H9 (cell line): ENCODE data around the gene MRPL9. TPM values are rescaled to one million over a fixed set of nuclear protein-coding genes. Genes with fewer than 3 reads are reported as not detected.

Experiments used
- DNase-seq: peaks from one replicate; pipeline ENCODE4 v3.0.0-alpha.2; 2017
- H2AFZ ChIP-seq: one replicate; pipeline ENCODE4 v1.6.1; 2013; ENCODE audit warnings: mild to moderate bottlenecking, low read length, control low read depth, moderate library complexity
- H2AK5ac ChIP-seq: 2 replicates; pipeline ENCODE4 v1.6.1; 2013; ENCODE audit warnings: low read length, control low read depth, mixed read lengths; ENCODE audit not compliant: insufficient read length
- H2BK120ac ChIP-seq: one replicate; pipeline ENCODE4 v1.6.1; 2013; ENCODE audit warnings: low read depth, mild to moderate bottlenecking, low read length, control low read depth, inconsistent platforms; ENCODE audit not compliant: poor library complexity, severe bottlenecking
- H2BK12ac ChIP-seq: 2 replicates; pipeline ENCODE4 v1.6.1; 2013; ENCODE audit warnings: low read length, control low read depth, mixed read lengths, low read depth; ENCODE audit not compliant: insufficient read length
- H2BK15ac ChIP-seq: 2 replicates; pipeline ENCODE4 v1.6.1; 2013; ENCODE audit warnings: low read depth, low read length, control low read depth
- H2BK20ac ChIP-seq: one replicate; pipeline ENCODE4 v1.6.1; 2013; ENCODE audit warnings: low read depth, mild to moderate bottlenecking, low read length, control low read depth, inconsistent platforms; ENCODE audit not compliant: poor library complexity, severe bottlenecking
- H2BK5ac ChIP-seq: 2 replicates; pipeline ENCODE4 v1.6.1; 2013; ENCODE audit warnings: low read length, control low read depth, mixed read lengths; ENCODE audit not compliant: insufficient read length
- H3K14ac ChIP-seq: 2 replicates; pipeline ENCODE4 v1.6.1; 2013; ENCODE audit warnings: low read length, control low read depth; ENCODE audit not compliant: insufficient read depth
- H3K18ac ChIP-seq: 2 replicates; pipeline ENCODE4 v1.6.1; 2013; ENCODE audit warnings: low read depth, mild to moderate bottlenecking, mixed read lengths, low read length, control low read depth; ENCODE audit not compliant: insufficient read length
- H3K23ac ChIP-seq: 2 replicates; pipeline ENCODE4 v1.6.1; 2013; ENCODE audit warnings: low read length, control low read depth, mixed read lengths, low read depth; ENCODE audit not compliant: insufficient read length
- H3K23me2 ChIP-seq: 2 replicates; pipeline ENCODE4 v1.6.1; 2013; ENCODE audit warnings: low read depth, mild to moderate bottlenecking, mixed read lengths, low read length, control low read depth; ENCODE audit not compliant: insufficient read length, poor library complexity, severe bottlenecking
- H3K27ac ChIP-seq: 2 replicates; pipeline ENCODE4 v1.5.1; 2013; ENCODE audit warnings: low read length, control low read depth, mixed read lengths, low read depth; ENCODE audit not compliant: insufficient read length
- H3K27me3 ChIP-seq: 2 replicates; pipeline ENCODE4 v1.6.1; 2013; ENCODE audit warnings: low read length, control low read depth, inconsistent platforms; ENCODE audit not compliant: insufficient read depth
- H3K4ac ChIP-seq: 2 replicates; pipeline ENCODE4 v1.6.1; 2013; ENCODE audit warnings: low read depth, mild to moderate bottlenecking, control low read depth, inconsistent platforms, low read length, moderate library complexity
- H3K4me1 ChIP-seq: 2 replicates; pipeline ENCODE4 v1.6.1; 2013; ENCODE audit warnings: low read length, control low read depth, inconsistent platforms; ENCODE audit not compliant: insufficient read depth
- H3K4me2 ChIP-seq: 2 replicates; pipeline ENCODE4 v1.6.1; 2013; ENCODE audit warnings: low read length, control low read depth, mixed read lengths; ENCODE audit not compliant: insufficient read length, insufficient read depth
- H3K56ac ChIP-seq: 2 replicates; pipeline ENCODE4 v1.6.1; 2013; ENCODE audit warnings: low read depth, mild to moderate bottlenecking, mixed read lengths, low read length, control low read depth; ENCODE audit not compliant: insufficient read length
- H3K79me1 ChIP-seq: 2 replicates; pipeline ENCODE4 v1.6.1; 2013; ENCODE audit warnings: low read depth, mild to moderate bottlenecking, moderate library complexity, low read length, control low read depth, inconsistent platforms; ENCODE audit not compliant: insufficient read depth, poor library complexity, severe bottlenecking
- H3K79me2 ChIP-seq: 2 replicates; pipeline ENCODE4 v1.6.1; 2013; ENCODE audit warnings: low read length, control low read depth, inconsistent platforms; ENCODE audit not compliant: insufficient read depth
- H3K9ac ChIP-seq: 2 replicates; pipeline ENCODE4 v1.6.1; 2013; ENCODE audit warnings: low read length, control low read depth, mixed read lengths; ENCODE audit not compliant: insufficient read length; ENCODE audit errors: extremely low read depth
- H3K9me3 ChIP-seq: one replicate; pipeline ENCODE4 v1.6.1; 2013; ENCODE audit warnings: low read depth, low read length, inconsistent platforms; ENCODE audit not compliant: control insufficient read depth
- H3T11ph ChIP-seq: one replicate; pipeline ENCODE4 v1.6.1; 2013; ENCODE audit warnings: mild to moderate bottlenecking, low read length, control low read depth, inconsistent platforms
- H4K20me1 ChIP-seq: one replicate; pipeline ENCODE4 v1.6.1; 2013; ENCODE audit not compliant: control insufficient read depth, insufficient read length, insufficient read depth
- H4K5ac ChIP-seq: 2 replicates; pipeline ENCODE4 v1.6.1; 2013; ENCODE audit warnings: low read depth, mild to moderate bottlenecking, mixed read lengths, low read length, control low read depth; ENCODE audit not compliant: insufficient read length
- H4K8ac ChIP-seq: replicated peaks from 2 replicates; pipeline ENCODE4 v1.6.1; 2013; ENCODE audit warnings: low read length, control low read depth, mixed read lengths, low read depth; ENCODE audit not compliant: insufficient read length
- H4K91ac ChIP-seq: 2 replicates; pipeline ENCODE4 v1.6.1; 2013; ENCODE audit warnings: low read depth, mild to moderate bottlenecking, moderate library complexity, mixed read lengths, low read length, control low read depth; ENCODE audit not compliant: insufficient read length
- H3K27ac Mint-ChIP-seq, 3 experiments: 2 replicates in 2 of 3; 3 replicates in 1 of 3; pipeline ENCODE4 v1.8.0; 2020 to 2021; ENCODE audit warnings: mixed read lengths in 3 of 3, mild to moderate bottlenecking in 1 of 3, moderate library complexity in 1 of 3
- H3K27me3 Mint-ChIP-seq: 2 replicates; pipeline ENCODE4 v1.8.0; 2021; ENCODE audit warnings: low read depth, mild to moderate bottlenecking, moderate library complexity, mixed read lengths
- H3K36me3 Mint-ChIP-seq, 3 experiments: 2 replicates in 2 of 3; 3 replicates in 1 of 3; pipeline ENCODE4 v1.8.0; 2020 to 2021; ENCODE audit warnings: low read depth in 3 of 3, mixed read lengths in 3 of 3; ENCODE audit not compliant: insufficient read depth in 1 of 3
- H3K4me1 Mint-ChIP-seq, 2 experiments: 2 replicates each; pipeline ENCODE4 v1.8.0; 2020; ENCODE audit warnings: mixed read lengths in 2 of 2
- H3K4me3 Mint-ChIP-seq, 2 experiments: 2 replicates in 1 of 2; 3 replicates in 1 of 2; pipeline ENCODE4 v1.8.0; 2020 to 2021; ENCODE audit warnings: mild to moderate bottlenecking in 2 of 2, mixed read lengths in 2 of 2, moderate library complexity in 1 of 2
- H3K9me3 Mint-ChIP-seq, 2 experiments: 2 replicates in 1 of 2; 3 replicates in 1 of 2; pipeline ENCODE4 v1.8.0; 2020; ENCODE audit warnings: mild to moderate bottlenecking in 2 of 2, mixed read lengths in 2 of 2, moderate library complexity in 1 of 2
- total RNA-seq: library from RNA; stranded (reverse); gene quantifications from 2 replicates; pipeline ENCODE4 v1.2.1, GENCODE V29; 2021
- TF ChIP-seq, protein P1 (sequence below): fragments of 200-600 bp; sonication (generic); conservative IDR thresholded peaks from 3 replicates; pipeline ENCODE4 v1.8.0; 2021; ENCODE audit warnings: antibody characterized with exemption, mild to moderate bottlenecking

The MRPL9 gene
- total RNA-seq, 1 experiment from 2014 or later, result 102 TPM

DNA sequence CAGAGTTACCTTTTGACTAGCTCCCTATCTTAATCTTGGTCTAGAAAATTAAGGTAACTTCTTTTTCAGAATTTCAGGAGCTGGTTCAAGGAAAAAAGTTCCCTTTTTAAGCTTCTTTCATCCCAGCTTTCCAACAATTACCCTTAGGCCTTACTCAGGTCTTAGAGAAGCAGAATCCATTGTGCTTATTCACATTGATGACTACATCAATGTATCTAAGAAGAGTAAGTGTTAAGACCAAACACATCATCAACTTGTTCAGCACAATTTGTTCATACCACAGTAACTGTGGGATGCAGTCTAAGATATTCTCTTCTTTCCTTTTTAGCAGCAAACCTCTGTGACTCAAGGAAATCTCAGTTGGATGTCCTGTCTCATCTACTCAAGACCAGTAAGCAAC lies 4.1 kb downstream of the MRPL9 start:
- no peak overlapping the region for H3K4me2 ChIP-seq
- H3K23ac ChIP-seq, result no peak overlapping the region
- Mint-ChIP-seq H3K4me3 (no peak overlapping the region), H3K36me3 (peaks cover 22 to 40% (median 33%) of the 10 kb centered on the region in 3 experiments; a peak in 6 of 7 replicates), H3K27ac (no peak overlapping the region), H3K27me3 (no peaks in the 10 kb centered on the region), H3K4me1 (peaks cover 7 to 10% of the 10 kb centered on the region in 2 experiments), H3K9me3 (no peaks in the 10 kb centered on the region)
- no peak overlapping the region for H2BK20ac ChIP-seq
- TF ChIP-seq, protein P1, sequence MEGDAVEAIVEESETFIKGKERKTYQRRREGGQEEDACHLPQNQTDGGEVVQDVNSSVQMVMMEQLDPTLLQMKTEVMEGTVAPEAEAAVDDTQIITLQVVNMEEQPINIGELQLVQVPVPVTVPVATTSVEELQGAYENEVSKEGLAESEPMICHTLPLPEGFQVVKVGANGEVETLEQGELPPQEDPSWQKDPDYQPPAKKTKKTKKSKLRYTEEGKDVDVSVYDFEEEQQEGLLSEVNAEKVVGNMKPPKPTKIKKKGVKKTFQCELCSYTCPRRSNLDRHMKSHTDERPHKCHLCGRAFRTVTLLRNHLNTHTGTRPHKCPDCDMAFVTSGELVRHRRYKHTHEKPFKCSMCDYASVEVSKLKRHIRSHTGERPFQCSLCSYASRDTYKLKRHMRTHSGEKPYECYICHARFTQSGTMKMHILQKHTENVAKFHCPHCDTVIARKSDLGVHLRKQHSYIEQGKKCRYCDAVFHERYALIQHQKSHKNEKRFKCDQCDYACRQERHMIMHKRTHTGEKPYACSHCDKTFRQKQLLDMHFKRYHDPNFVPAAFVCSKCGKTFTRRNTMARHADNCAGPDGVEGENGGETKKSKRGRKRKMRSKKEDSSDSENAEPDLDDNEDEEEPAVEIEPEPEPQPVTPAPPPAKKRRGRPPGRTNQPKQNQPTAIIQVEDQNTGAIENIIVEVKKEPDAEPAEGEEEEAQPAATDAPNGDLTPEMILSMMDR, result no peak
- DNase-seq, result no peak
- H2BK15ac ChIP-seq, result no peak overlapping the region
- no peak overlapping the region for H3K56ac ChIP-seq
- H3K79me2 ChIP-seq, result no peaks in the 10 kb centered on the region
- no peak overlapping the region for H3K27ac ChIP-seq
- no peak overlapping the region for H2BK5ac ChIP-seq
- no peak overlapping the region for H2AK5ac ChIP-seq
- H2BK120ac ChIP-seq, result no peak overlapping the region
- no peaks in the 10 kb centered on the region for H4K20me1 ChIP-seq
- no peak overlapping the region for H3K14ac ChIP-seq
- no peak overlapping the region for H2BK12ac ChIP-seq
- H4K5ac ChIP-seq, result no peak overlapping the region
- H2AFZ ChIP-seq, result no peak overlapping the region
- no peak overlapping the region for H4K8ac ChIP-seq
- peaks cover 9% of the 10 kb centered on the region for H3K23me2 ChIP-seq
- no peaks in the 10 kb centered on the region; the same call in none of the 2 replicates for H3K4me1 ChIP-seq
- no peak overlapping the region for H3K4ac ChIP-seq
- no peaks in the 10 kb centered on the region for H3K27me3 ChIP-seq
- H3K9ac ChIP-seq, result no peak overlapping the region
- no peak overlapping the region for H3K18ac ChIP-seq
- H3K9me3 ChIP-seq, result no peaks in the 10 kb centered on the region
- no peaks in the 10 kb centered on the region for H3K79me1 ChIP-seq
- H3T11ph ChIP-seq, result no peak overlapping the region
- H4K91ac ChIP-seq, result no peak overlapping the region
